HG02571 (cell line): ENCODE data around the gene ZSCAN18.

Experiments used
- ATAC-seq: cut with Tn5 transposase; IDR thresholded peaks from one replicate; pipeline ENCODE4 v1.9.1; 2021; ENCODE audit warnings: mild to moderate bottlenecking, moderate library complexity; ENCODE audit not compliant: unreplicated experiment

The ZSCAN18 gene

DNA sequence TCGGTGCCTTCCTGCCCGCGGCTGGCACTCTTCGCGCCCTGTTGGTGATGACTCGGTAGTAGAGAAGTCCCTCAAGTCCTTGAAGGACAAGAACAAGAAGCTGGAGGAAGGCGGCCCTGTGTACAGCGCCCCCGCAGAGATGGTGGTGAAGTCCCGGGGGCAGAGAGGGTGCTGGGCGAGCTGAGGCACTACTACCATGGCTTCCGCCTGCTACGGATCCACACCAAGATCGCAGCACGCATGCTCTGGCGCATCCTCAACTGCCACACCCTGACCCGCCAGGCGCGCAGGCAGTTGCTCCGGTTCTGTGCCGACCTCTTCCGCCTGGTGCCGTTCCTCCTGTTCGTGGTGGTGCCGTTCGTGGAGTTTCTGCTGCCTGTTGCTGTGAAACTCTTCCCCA is 53.1 kb downstream of the ZSCAN18 start:
- ATAC-seq = no peak

DNA sequence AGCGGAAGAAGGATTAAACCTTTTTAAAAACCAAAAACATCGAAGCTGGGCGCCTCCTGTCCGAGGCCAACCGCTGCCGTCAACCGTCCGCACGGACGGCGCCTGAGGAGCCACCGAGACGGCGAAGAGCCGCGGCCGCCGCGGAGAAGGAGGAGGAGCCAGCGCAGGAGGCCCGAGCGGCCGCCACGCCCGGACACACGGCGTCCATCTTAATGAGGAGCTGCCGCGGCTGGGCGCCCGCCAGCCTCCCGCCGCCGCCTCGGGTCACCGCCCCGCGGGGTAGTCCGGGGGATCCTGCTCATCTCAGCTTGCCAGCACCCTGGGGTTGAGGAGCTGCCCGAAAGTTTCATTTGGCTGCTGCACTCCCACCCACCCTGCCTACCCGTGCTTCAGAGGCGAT is 53.6 kb downstream of the ZSCAN18 start:
- ATAC-seq = no peak

DNA sequence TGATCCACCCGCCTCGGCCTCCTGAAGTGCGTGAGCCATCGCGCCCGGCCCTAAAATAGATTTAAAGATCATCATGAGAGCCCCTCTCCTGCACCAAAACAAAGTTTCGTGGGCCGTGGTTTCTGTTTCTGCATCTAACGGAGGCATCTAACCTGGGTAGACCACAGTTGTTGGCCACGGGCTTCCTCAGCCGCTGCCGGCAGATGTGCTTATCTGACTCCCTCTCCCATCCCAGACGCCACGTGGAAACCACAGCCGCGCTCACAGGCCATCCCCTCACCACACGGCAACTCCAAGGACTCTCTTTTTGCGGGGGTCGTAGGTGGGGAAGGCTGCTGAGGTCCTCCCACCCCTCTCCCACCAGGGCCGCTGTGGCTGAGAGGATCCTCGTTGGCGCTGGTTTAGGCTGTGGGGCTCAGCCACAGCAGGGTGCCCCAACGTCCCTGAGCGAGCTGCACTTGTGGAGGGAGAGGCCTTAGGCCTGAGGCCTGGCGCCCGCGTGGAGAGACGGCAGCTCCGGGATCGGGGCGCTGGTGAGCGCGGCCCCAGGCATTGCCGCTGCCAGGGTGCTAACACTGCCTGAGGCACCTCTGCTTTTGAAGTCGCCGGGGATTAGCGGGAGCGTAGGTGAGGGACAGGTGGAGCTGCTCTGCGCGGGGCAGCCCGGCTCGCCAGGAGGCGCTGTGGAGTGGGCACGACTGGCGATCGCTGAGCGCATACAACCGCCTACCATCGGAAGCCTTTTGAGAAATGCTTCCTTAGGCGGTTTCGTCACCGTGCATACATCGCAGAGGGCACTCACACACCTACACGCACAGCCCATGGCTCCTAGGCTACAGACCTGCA is 55.3 kb downstream of the ZSCAN18 start:
- ATAC-seq = no peak

DNA sequence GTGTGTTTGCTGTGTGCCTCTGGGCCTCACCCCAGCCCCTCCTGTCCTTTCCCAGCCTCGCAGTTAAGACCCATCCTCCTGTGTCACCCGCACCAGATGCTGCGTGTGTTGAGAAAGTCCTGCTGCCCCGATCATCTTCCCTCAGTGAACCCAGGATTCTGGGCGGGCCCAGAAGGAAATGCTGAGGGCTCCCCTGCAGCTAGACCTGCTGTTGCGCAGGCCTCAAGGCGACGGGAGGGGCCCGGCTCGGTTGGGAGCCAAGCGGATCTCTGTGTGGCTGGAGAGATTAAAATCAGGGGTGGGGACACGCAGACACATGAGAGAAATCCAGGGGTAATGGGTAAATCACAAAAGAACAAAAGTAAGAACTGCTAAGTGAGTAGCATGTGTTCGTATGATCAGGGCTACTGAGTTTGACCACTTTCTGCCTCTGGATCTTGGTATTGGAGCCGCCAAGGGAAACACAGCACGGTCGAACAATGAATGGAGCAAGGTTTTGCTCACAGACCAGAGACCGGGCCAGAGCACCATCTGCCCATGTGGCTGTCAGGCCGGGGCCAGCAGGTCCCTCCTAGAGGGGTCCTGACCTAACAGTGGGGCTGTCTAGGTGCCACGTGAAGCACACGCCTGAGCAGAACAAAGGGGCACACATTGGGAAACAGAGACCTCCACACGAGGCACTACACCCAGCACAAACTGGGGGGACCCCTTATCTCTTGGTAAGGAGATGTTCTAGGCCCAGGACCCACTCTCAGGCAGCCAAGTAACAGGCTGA is 57.1 kb downstream of the ZSCAN18 start:
- no peak for ATAC-seq

DNA sequence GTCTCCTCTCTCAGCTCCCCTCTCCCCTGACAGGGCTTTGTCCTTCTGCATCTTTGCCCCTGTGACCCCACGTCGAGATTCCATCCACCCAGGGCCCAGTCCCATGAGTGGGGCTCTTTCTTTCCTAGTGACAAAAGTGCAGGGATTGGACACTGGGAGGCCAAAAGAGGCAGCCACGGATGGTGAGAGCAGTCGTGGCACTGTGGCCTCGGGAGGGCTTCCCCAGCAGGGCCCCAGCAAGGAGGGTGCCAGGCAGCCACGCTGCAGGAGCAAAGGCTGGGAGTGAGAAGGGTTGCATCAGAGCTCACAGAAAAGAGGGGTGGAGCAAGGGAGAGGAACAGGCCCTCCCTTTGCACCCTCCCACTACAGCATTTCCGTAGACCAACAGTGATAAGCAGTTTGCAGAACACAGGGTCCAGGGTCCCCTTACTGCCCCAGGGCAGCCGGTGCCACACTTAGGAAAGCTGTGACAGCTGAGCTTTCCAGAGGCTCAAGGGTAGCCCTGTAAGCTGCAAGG is 59.3 kb downstream of the ZSCAN18 start:
- ATAC-seq = no peak

DNA sequence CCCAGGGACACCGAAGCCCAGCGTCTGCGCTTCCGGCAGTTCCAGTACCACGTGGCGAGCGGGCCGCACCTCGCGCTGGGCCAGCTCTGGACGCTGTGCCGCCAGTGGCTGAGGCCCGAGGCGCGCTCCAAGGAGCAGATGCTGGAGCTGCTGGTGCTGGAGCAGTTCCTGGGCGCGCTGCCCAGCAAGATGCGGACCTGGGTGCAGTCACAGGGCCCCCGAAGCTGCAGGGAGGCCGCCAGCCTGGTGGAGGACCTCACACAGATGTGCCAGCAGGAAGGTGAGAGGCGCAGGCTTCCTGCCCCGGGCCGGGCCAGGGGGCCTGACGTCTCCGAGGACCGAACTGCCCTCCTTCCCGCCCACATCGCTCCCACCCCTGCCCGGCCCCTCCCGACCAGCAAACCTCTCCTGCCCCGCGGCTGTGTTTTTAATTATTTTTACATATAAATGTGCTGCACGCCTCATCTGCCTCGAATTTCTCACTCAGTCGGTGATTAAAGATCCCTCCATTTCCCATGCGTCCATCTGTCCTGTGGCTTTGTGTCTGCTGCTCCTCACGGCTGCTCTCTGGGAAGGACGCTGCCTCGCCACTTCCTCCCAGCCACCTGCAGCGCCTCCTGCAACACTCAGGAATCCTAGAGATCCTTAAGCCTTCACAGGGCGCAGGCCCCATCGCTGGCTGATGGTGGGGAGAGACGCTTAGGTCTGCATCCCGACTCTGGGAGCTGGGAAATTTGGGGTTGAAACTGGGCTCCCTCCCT is 59.9 kb downstream of the ZSCAN18 start:
- ATAC-seq = no peak

DNA sequence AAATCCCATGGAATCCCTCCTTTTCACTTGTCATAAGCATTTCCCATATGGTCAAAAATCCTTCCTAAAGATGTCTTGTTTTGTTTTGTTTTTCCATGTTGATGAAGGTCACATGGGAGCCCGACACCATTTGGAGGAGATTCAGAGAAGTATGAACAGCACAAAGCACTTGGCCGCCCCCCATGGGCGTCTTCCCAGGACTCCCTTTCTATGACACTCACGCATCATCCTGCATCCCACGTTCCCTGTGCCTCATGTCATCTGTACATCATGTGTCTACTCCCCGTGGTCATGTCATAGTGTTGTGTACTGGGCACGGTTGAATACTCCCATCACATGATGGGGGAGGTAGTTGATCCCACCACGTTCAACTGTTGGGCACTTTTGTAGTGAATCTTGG is 62.2 kb downstream of the ZSCAN18 start:
- no peak for ATAC-seq

DNA sequence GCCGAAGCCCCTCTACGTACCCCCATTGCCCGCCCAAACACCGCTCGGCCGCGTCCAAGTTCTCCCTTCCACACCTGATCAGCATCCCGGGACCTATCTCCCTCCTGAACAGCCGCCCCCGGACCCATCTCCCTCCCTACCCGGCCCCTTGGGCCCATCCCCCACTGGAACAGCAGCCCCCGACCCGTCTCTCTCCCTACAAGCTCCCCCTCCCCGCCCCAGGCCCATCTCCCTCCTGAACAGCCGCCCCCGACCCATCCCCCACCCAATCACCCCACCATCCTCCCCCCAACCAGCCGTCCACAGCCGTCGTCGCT is 63.6 kb downstream of the ZSCAN18 start:
- no peak for ATAC-seq
